Measurements from ENCODE around the gene FZD1.

Gene FZD1

DNA sequence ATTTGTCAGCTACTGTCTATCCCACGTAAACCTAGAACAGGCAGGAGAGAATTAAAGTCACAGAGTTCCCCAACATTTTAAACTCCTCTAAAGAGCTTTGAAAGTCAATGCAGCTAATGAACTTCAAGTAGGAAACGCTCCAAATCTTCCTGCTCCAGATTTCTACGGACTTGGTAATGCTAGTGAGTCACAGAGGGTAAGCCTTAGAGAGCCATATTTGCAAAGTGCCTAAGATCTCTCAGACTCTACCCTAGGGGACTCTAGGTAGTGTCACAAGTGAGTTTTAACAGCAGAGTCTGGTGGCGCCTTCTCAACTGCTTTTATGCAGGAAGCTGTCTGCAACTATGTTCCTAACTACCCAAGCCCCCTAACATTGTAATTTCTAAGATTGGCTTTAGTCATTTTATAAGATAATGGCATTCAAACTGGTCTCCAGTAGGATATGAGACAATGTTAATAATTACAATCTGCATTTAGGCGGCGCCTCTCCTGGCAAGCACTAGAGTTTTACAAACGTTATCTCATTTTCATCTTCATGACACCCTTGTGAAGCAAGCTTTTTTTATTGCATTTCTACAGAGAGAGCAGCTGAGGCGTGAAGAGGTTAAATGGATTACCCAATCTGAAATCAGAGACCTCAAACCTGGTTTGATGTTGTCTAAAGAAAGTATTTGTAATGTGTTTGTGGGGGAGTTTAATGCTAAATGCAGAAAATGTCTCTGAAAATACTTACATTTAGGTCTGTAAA is 22.0 kb upstream of the FZD1 start:
- Histone ChIP-seq H3K27me3 (ENCODE audit: control insufficient read depth, insufficient read depth, low read length) (peaks cover 3% of the 10 kb centered on the region), H3K9me3 (ENCODE audit: control insufficient read depth, low read length) (no peaks in the 10 kb centered on the region), H3K9ac (ENCODE audit: low read length) (no peak overlapping the region), H3K36me3 (ENCODE audit: control insufficient read depth, insufficient read depth, low read length) (no peaks in the 10 kb centered on the region), H3K4me3 (ENCODE audit: low read length) (no peak overlapping the region), H3K4me1 (ENCODE audit: control insufficient read depth, insufficient read depth, low read length) (no peaks in the 10 kb centered on the region)

DNA sequence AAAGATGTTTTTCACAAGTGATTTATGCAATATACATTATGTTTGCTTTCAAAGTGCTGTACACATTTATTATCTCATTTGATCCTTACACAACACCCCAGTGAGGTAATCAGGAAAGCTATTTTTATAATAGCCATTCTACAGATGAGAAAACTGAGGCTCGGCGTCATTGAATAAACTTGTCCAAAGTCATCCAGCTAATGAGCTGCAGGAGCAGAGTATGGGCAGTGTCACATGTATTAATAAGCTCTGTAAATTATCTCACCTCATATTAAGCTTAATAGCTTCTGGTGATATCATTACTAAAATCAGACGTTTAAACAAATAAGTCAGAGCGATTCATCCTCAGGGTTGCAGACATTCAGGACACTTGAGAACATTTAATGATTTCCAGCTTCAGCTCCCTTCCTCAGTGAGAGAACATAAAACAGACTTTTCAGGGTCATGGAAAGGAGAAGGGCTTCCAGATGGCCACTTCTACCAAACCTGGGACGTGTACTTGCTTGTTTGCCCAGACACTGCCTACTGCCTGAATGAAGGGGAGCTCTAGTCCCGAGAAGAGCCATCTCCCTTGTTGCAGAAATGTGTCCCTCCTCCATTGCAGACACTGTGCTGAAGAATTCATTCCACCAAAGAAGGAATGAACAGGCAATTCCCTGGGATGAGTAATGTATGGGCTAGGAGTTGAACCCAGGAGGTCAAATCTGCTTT is 20.5 kb upstream of the FZD1 start:
- Histone ChIP-seq H3K9me3 (ENCODE audit: control insufficient read depth, low read length) (no peaks in the 10 kb centered on the region), H3K27me3 (ENCODE audit: control insufficient read depth, insufficient read depth, low read length) (peaks cover 3% of the 10 kb centered on the region), H3K36me3 (ENCODE audit: control insufficient read depth, insufficient read depth, low read length) (no peaks in the 10 kb centered on the region)

DNA sequence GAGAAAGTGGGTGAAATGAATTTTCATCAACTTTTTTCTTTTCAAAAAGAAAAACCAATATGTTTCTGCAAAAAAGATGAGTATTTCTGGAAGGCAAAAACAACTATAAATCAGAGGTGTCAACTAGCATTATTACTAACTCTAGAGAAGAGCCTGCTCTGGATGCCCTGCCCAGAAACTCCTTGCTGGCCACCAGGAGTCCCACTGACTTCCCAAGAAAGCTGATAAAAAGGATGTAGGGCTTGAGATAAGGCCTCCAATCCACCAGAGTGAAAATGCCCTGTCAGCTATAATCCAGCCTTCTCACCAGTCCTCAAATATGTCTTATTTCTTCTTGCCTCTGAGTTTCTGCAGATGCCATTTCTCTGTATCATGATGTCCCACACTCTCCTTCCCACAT is 16.7 kb upstream of the FZD1 start:
- Histone ChIP-seq H3K36me3 (ENCODE audit: control insufficient read depth, insufficient read depth, low read length) (no peaks in the 10 kb centered on the region), H3K9ac (ENCODE audit: low read length) (no peak overlapping the region), H3K9me3 (ENCODE audit: control insufficient read depth, low read length) (no peaks in the 10 kb centered on the region), H3K4me3 (ENCODE audit: low read length) (no peak overlapping the region), H3K4me1 (ENCODE audit: control insufficient read depth, insufficient read depth, low read length) (no peaks in the 10 kb centered on the region), H3K27me3 (ENCODE audit: control insufficient read depth, insufficient read depth, low read length) (no peaks in the 10 kb centered on the region)

More for the DNA sequence above, 20.5 kb upstream of the FZD1 start:
- Histone ChIP-seq H3K4me1 (ENCODE audit: control insufficient read depth, insufficient read depth, low read length) (no peaks in the 10 kb centered on the region), H3K4me3 (ENCODE audit: low read length) (no peak overlapping the region), H3K9ac (ENCODE audit: low read length) (no peak overlapping the region)

DNA sequence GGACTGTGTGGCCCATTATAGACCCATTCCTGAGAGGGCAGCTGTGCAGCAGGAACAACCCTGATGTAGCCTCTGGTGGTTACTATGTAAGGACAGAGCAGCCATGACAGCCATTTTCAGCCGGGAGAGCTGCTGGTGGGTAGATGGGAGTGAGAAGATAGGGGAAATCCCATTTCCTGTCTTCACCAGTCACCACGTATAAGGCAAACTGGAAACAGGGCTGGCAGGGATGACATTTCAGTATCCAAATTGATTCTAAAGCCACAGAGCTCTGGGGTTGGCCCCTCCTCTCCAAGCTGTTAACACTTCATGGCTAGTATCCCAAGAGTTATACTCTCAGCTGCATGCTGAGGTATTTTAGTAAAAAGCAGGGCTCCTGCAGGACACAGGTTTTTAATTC is 15.2 kb upstream of the FZD1 start:
- Histone ChIP-seq H3K36me3 (ENCODE audit: control insufficient read depth, insufficient read depth, low read length) (no peaks in the 10 kb centered on the region), H3K27me3 (ENCODE audit: control insufficient read depth, insufficient read depth, low read length) (no peaks in the 10 kb centered on the region), H3K9me3 (ENCODE audit: control insufficient read depth, low read length) (no peaks in the 10 kb centered on the region)

DNA sequence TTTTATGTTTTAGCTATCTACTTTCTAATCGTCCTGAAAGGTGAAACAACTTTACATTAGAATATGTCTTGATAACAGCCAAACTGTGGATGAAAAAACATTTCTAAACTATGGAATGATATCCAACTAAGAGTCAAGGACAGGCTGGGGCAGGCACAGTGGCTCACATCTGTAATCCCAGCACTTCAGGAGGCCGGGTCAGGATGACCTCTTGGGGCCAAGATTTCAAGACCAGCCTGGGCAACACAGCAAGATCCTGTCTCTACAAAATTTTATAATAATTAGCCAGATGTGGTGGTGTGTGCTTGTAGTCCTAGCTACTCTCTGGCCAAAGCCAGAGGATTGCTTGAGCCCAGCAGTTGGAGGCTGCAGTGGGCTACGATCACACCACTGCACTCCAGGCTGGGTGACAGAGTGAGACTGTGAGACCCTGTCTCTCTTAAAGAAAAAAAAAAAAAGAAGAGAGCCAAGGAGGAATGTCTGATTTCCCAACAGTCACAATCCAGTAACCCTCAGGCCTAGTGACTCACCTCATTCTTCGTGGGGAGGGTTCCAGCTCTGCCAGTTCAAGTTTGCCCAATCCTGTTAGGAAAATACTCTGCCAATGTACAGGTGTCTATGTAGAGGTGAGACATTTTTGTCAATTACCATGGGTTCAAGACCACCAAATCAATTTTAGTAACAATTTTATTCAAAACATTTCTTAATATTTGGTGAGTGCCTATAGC is 14.6 kb upstream of the FZD1 start:
- no peaks in the 10 kb centered on the region for H3K36me3 ChIP-seq (ENCODE audit: control insufficient read depth, insufficient read depth, low read length)
- no peaks in the 10 kb centered on the region for H3K9me3 ChIP-seq (ENCODE audit: control insufficient read depth, low read length)
- H3K27me3 ChIP-seq (ENCODE audit: control insufficient read depth, insufficient read depth, low read length) = no peaks in the 10 kb centered on the region
- no peaks in the 10 kb centered on the region for H3K4me1 ChIP-seq (ENCODE audit: control insufficient read depth, insufficient read depth, low read length)
- no peak overlapping the region for H3K9ac ChIP-seq (ENCODE audit: low read length)
- no peak overlapping the region for H3K4me3 ChIP-seq (ENCODE audit: low read length)

More for the DNA sequence above, 15.2 kb upstream of the FZD1 start:
- Histone ChIP-seq H3K4me1 (ENCODE audit: control insufficient read depth, insufficient read depth, low read length) (no peaks in the 10 kb centered on the region), H3K9ac (ENCODE audit: low read length) (no peak overlapping the region), H3K4me3 (ENCODE audit: low read length) (no peak overlapping the region)

DNA sequence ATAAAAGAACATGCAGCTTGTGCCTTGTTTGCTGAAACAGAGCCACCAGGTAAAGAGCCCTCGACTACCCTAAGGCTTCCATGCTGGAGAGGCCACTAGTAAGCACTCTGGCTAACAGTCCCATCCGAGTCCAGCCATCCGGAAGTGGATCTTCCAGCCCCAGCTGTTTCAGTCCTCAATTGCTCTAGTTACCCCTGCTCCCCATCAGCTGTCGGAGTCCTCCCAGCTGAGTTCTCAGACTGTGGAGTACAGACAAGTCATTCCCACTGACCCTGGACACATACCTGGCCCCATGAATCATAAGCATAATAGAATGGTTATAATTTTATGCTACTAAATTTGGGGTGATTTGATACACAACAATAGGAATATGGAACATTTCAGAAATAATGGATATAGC is 13.5 kb upstream of the FZD1 start:
- no peaks in the 10 kb centered on the region for H3K36me3 ChIP-seq (ENCODE audit: control insufficient read depth, insufficient read depth, low read length)
- no peaks in the 10 kb centered on the region for H3K27me3 ChIP-seq (ENCODE audit: control insufficient read depth, insufficient read depth, low read length)
- no peak overlapping the region for H3K4me3 ChIP-seq (ENCODE audit: low read length)
- H3K9ac ChIP-seq (ENCODE audit: low read length) = no peak overlapping the region
- H3K9me3 ChIP-seq (ENCODE audit: control insufficient read depth, low read length) = no peaks in the 10 kb centered on the region
- no peaks in the 10 kb centered on the region for H3K4me1 ChIP-seq (ENCODE audit: control insufficient read depth, insufficient read depth, low read length)

DNA sequence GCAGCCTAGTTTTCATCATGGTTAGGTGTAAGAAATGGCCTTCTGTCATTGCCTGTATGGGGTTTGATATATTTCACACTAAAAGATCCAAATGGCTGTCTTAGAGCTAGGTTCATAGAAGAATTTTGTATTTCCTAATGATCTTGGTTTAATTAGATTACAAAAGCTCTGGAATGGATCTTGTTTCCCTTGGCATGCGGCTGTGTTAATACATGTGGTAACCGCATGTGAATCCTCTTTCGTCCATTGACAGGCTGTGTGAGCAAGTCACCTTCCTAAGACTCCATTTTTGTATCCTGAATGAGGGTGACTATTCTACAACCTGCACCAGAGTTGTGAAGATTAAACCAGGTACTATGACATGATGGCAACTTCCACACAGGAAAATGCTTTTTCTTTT is 12.4 kb upstream of the FZD1 start:
- Histone ChIP-seq H3K9me3 (ENCODE audit: control insufficient read depth, low read length) (no peaks in the 10 kb centered on the region), H3K4me1 (ENCODE audit: control insufficient read depth, insufficient read depth, low read length) (no peaks in the 10 kb centered on the region), H3K9ac (ENCODE audit: low read length) (no peak overlapping the region), H3K27me3 (ENCODE audit: control insufficient read depth, insufficient read depth, low read length) (no peaks in the 10 kb centered on the region), H3K4me3 (ENCODE audit: low read length) (no peak overlapping the region), H3K36me3 (ENCODE audit: control insufficient read depth, insufficient read depth, low read length) (no peaks in the 10 kb centered on the region)

DNA sequence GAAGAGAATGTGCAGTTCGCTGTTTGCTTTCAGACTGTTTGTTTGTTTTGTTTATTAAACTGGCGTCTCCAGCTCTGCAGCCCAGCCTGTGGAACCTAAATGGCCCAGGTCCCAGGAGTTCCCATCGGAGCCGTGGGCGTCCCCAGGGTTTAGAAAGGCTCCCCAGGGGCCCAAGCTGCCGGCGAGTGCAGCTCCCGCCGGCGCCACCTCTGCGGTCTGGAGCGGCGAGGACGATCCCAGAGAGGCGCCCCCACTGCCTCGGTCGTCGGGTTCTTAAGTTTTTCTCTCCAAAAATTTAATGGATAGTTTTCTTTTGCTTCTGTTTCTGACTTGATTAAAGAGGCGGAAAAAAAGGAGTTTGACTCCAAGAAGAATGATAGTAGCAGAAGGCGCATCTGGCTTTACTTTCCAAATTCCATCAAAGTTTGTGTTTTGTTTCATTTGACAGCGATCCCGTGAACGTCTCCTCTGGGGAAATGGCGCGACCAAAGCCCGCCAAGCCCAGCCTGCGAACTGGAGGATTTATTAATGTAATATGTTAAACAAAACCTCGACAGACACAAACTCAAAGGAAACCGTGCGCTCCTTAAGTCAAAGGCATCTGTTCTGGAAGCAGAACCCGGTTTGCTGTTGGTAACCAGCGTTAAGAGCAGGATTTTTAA is 718 bp upstream of the FZD1 start:
- Histone ChIP-seq H3K9ac (ENCODE audit: low read length) (peak overlapping the region; percentile 82), H3K27me3 (ENCODE audit: control insufficient read depth, insufficient read depth, low read length) (peaks cover 18% of the 10 kb centered on the region), H3K4me3 (ENCODE audit: low read length) (peak overlapping the region; percentile 89), H3K9me3 (ENCODE audit: control insufficient read depth, low read length) (no peaks in the 10 kb centered on the region), H3K36me3 (ENCODE audit: control insufficient read depth, insufficient read depth, low read length) (no peaks in the 10 kb centered on the region), H3K4me1 (ENCODE audit: control insufficient read depth, insufficient read depth, low read length) (peaks cover 20% of the 10 kb centered on the region)

DNA sequence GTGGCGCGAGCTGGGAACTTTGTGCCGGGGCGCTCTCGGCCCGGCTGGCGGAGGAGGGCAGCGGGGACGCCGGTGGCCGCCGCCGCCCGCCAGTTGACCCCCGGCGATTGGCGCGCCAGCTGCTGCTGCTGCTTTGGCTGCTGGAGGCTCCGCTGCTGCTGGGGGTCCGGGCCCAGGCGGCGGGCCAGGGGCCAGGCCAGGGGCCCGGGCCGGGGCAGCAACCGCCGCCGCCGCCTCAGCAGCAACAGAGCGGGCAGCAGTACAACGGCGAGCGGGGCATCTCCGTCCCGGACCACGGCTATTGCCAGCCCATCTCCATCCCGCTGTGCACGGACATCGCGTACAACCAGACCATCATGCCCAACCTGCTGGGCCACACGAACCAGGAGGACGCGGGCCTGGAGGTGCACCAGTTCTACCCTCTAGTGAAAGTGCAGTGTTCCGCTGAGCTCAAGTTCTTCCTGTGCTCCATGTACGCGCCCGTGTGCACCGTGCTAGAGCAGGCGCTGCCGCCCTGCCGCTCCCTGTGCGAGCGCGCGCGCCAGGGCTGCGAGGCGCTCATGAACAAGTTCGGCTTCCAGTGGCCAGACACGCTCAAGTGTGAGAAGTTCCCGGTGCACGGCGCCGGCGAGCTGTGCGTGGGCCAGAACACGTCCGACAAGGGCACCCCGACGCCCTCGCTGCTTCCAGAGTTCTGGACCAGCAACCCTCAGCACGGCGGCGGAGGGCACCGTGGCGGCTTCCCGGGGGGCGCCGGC is 870 bp downstream of the FZD1 start:
- peaks cover 18% of the 10 kb centered on the region for H3K27me3 ChIP-seq (ENCODE audit: control insufficient read depth, insufficient read depth, low read length)
- no peaks in the 10 kb centered on the region for H3K9me3 ChIP-seq (ENCODE audit: control insufficient read depth, low read length)
- peaks cover 20% of the 10 kb centered on the region for H3K4me1 ChIP-seq (ENCODE audit: control insufficient read depth, insufficient read depth, low read length)
- peak overlapping the region; percentile 68 for H3K9ac ChIP-seq (ENCODE audit: low read length)
- no peaks in the 10 kb centered on the region for H3K36me3 ChIP-seq (ENCODE audit: control insufficient read depth, insufficient read depth, low read length)
- peak overlapping the region; percentile 65 for H3K4me3 ChIP-seq (ENCODE audit: low read length)

DNA sequence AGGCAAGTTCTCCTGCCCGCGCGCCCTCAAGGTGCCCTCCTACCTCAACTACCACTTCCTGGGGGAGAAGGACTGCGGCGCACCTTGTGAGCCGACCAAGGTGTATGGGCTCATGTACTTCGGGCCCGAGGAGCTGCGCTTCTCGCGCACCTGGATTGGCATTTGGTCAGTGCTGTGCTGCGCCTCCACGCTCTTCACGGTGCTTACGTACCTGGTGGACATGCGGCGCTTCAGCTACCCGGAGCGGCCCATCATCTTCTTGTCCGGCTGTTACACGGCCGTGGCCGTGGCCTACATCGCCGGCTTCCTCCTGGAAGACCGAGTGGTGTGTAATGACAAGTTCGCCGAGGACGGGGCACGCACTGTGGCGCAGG is 1.4 kb downstream of the FZD1 start:
- Histone ChIP-seq H3K36me3 (ENCODE audit: control insufficient read depth, insufficient read depth, low read length) (no peaks in the 10 kb centered on the region), H3K9me3 (ENCODE audit: control insufficient read depth, low read length) (no peaks in the 10 kb centered on the region), H3K27me3 (ENCODE audit: control insufficient read depth, insufficient read depth, low read length) (peaks cover 18% of the 10 kb centered on the region), H3K9ac (ENCODE audit: low read length) (peak overlapping the region; percentile 68), H3K4me1 (ENCODE audit: control insufficient read depth, insufficient read depth, low read length) (peaks cover 20% of the 10 kb centered on the region), H3K4me3 (ENCODE audit: low read length) (peak overlapping the region; percentile 65)

DNA sequence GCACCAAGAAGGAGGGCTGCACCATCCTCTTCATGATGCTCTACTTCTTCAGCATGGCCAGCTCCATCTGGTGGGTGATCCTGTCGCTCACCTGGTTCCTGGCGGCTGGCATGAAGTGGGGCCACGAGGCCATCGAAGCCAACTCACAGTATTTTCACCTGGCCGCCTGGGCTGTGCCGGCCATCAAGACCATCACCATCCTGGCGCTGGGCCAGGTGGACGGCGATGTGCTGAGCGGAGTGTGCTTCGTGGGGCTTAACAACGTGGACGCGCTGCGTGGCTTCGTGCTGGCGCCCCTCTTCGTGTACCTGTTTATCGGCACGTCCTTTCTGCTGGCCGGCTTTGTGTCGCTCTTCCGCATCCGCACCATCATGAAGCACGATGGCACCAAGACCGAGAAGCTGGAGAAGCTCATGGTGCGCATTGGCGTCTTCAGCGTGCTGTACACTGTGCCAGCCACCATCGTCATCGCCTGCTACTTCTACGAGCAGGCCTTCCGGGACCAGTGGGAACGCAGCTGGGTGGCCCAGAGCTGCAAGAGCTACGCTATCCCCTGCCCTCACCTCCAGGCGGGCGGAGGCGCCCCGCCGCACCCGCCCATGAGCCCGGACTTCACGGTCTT is 1.9 kb downstream of the FZD1 start:
- Histone ChIP-seq H3K4me1 (ENCODE audit: control insufficient read depth, insufficient read depth, low read length) (peaks cover 20% of the 10 kb centered on the region), H3K36me3 (ENCODE audit: control insufficient read depth, insufficient read depth, low read length) (no peaks in the 10 kb centered on the region), H3K27me3 (ENCODE audit: control insufficient read depth, insufficient read depth, low read length) (peaks cover 18% of the 10 kb centered on the region), H3K4me3 (ENCODE audit: low read length) (peak overlapping the region; percentile 65), H3K9me3 (ENCODE audit: control insufficient read depth, low read length) (no peaks in the 10 kb centered on the region), H3K9ac (ENCODE audit: low read length) (peak overlapping the region; percentile 32)

Measured in mucosa of stomach (tissue), 1 donor.